HG03354 (cell line): ENCODE data around the gene TMPRSS7.
A peak's percentile ranks its signal among the peaks of the same experiment; 100 is the strongest.

Experiments used
- ATAC-seq: cut with Tn5 transposase; IDR thresholded peaks from one replicate; pipeline ENCODE4 v1.9.1; 2021; ENCODE audit warnings: mild to moderate bottlenecking; ENCODE audit not compliant: unreplicated experiment, poor library complexity, severe bottlenecking

TMPRSS7 gene

GRCh38 chr3:112090887-112091586, 56.5 kb downstream of the TMPRSS7 start:
- peak; percentile 42 for ATAC-seq

GRCh38 chr3:112092496-112093179, 58.1 kb downstream of the TMPRSS7 start:
- peak; percentile 41 for ATAC-seq

DNA sequence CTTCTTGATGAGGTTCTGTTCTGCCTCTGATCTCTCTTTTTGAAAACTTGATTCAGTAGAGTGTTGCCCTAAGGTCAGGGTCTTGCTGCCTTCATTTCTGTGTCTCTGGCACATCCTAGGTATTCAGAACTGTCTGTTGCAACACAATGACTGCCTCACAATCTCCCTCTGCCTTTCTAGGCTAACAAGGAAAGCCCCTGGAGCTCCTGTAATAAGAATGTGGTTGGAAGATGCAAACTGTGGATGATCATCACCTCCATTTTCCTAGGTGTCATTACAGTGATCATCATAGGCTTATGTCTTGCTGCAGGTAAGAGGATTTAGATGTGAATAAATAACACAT, 58.6 kb downstream of the TMPRSS7 start:
- ATAC-seq = no peak

DNA sequence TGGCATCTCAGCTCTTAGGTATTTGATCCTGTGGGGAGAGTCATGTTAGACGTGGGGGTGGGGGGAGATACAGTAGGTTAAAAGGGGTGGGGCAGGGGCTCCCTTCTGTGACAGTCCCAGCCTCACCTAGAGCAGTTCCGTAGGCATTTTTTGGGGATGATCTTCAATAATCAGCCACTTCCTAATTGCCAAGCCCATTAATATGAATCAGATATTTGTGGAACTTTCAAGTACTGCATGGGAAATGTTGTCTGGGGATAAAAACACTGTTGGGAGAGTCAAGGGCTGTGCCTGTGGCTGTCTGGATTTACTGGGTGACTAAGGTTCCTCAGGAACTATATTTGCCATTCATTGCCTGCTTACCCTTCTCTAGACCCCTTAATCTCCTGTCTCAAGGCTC, 61.2 kb downstream of the TMPRSS7 start:
- ATAC-seq = no peak

DNA sequence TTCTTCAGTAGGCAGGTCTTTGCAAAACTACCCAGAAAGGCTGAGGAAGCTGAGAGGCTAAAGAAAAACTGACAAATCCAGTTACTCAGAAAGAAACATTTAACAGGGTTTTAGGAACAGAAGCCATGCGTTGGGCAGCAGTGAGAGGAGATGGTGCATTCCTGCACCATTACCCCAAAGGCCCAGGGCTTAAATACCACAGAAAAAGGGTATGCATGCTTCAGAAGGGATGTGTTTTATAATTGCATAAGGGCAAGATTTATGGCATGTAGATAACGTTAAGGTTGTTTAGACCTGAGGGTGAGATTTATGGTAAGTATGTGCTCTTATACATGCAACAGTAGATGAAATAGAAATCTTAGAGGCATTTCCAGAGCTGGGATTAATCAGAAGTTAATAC, 61.6 kb downstream of the TMPRSS7 start:
- no peak for ATAC-seq

DNA sequence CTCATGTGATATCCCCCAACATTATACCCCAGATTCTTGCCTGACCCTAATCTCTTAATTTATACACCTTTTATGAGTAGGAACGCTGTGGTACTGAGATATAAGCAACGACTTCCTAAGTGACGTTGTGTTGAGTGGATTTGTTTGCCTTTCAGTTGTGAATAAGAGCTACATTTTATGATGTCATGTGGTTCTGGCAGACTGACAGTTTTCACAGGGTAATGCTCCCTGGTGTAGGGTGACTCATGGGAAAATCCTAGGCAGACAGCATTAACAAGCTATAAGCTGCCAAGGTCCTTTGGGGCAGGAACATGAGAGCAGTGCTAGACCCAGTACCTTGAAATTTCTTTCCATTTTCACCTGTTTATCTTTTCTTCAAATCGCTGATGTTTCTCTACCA, 62.8 kb downstream of the TMPRSS7 start:
- ATAC-seq = no peak

- ATAC-seq = no peak
These were observed 67.4 kb downstream of the TMPRSS7 start for GRCh38 chr3:112101916-112102315.

- no peak for ATAC-seq
These were observed 70.2 kb downstream of the TMPRSS7 start for GRCh38 chr3:112104774-112105173.

- no peak for ATAC-seq
These were observed 74.8 kb downstream of the TMPRSS7 start for GRCh38 chr3:112109322-112109721.

- ATAC-seq = peak; percentile 54
These were observed 77.4 kb downstream of the TMPRSS7 start for GRCh38 chr3:112111785-112112402.

GRCh38 chr3:112114576-112115160, 80.1 kb downstream of the TMPRSS7 start:
- ATAC-seq = peak; percentile 31

- no peak for ATAC-seq
These were observed 80.7 kb downstream of the TMPRSS7 start for GRCh38 chr3:112115161-112115739.

DNA sequence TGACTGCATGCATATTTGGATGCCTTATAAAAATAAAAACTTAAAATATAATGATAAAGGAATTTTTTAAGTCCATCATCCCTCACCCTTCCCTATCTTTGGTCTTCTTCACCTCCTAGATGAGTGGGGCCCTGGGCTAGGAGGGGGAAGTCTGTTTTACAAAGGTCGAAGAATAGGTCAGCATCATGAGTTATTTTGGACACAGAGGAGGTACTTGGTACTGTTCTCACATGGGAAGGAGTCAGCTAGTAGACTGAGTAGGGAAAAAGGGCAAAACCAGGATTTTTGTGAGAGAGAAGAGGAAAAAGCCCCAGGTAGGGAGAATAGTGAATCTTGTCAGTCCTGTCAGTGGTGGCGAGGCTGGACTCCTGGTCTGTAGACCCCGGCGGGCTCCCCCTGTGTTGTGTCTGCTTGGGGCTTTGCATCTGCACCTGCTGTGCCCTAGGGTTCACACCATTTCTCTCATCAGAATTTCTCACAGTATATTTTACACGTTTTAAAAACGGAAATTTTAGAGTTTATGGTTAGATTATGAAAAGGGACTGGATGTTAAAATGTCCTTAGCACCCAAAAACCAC, 81.4 kb downstream of the TMPRSS7 start:
- ATAC-seq = no peak

- ATAC-seq = no peak
These were observed 82.2 kb downstream of the TMPRSS7 start for GRCh38 chr3:112116748-112117186.

DNA sequence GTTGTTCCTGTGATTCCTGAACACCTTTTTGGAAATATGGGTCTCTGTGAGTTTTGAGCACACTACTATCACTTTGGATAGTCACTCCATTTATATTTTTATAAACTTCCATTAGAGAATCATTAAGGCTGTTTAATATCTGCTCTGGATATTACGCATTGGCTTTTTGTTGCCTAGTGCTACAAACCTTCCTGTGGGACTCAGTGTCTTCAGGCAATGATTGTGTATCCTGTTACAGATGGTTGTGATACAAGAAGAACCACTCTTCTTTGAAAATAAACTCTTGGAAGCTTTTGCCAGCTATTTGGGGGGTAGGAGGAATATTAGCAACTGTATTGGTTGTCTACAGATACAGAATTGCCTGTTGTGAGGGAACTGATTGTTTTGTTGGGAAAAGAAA, 82.9 kb downstream of the TMPRSS7 start:
- no peak for ATAC-seq

DNA sequence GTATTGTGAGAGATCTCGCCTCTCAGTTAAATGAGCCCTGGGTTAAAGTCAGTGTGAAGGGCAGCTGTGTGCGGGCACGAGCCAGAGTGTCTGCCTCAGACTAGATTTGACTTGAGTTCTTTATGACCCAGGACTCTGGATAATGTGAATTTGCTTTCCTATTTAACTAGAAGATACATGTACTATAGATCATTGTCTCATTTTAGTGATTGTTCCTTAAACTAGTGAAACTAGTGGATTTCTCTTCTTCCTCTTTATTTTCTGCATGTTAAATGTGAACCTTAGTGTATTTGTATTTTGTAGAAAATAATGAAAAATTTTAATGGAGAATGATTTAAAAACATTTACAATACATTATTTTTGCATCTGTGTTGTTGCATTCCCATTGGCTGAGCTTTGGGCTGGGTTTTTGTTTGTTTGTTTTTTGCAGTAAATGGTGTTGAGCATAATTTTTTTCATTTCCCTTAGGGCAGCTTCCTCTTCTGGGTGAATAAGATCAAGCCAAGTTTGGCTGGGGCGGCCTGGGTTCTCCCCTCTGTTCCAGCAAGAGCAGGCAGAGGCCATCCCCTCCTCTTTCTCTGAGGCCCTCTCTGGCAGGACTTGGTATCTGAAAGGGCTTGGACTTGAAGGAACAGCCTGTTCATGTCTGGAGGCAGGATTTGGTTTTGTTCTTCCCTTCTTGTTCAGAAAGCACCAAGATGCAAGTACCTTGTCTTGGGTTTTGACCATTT, 83.5 kb downstream of the TMPRSS7 start:
- ATAC-seq = no peak

GRCh38 chr3:112119962-112120836, 85.7 kb downstream of the TMPRSS7 start:
- ATAC-seq = no peak
